BLaER1 treated with 17β-estradiol and CSF1 and Interleukin-3, amounts not matched to agents 10 nM and 100 nM (cell line): ENCODE measurements around the gene CR1L.
"Not testable (repeated sequence)": the region's sequence is repeated elsewhere in the genome, so short reads cannot be mapped to it uniquely, and the experiment has no call there.

Source experiments
- H3K27ac ChIP-seq, 11 experiments: shearing (Covaris generic); formaldehyde crosslinking; 2 replicates each; pipeline ENCODE4 v1.8.1; 2022
- H3K27me3 ChIP-seq, 11 experiments: shearing (Covaris generic); formaldehyde crosslinking; 2 replicates each; pipeline ENCODE4 v1.8.1; 2022
- H3K36me3 ChIP-seq, 11 experiments: shearing (Covaris generic); formaldehyde crosslinking; 2 replicates each; pipeline ENCODE4 v1.8.1; 2022
- H3K4me1 ChIP-seq, 10 experiments: shearing (Covaris generic); formaldehyde crosslinking; 2 replicates each; pipeline ENCODE4 v1.8.1; 2022
- H3K4me2 ChIP-seq, 11 experiments: shearing (Covaris generic); formaldehyde crosslinking; 2 replicates each; pipeline ENCODE4 v1.8.1; 2022
- H3K4me3 ChIP-seq, 10 experiments: shearing (Covaris generic); formaldehyde crosslinking; 2 replicates each; pipeline ENCODE4 v1.8.1; 2022
- H3K9ac ChIP-seq, 11 experiments: shearing (Covaris generic); formaldehyde crosslinking; 2 replicates each; pipeline ENCODE4 v1.8.1; 2022
- H3K9me3 ChIP-seq, 11 experiments: shearing (Covaris generic); formaldehyde crosslinking; replicated peaks in 1 of 11; 2 replicates each; pipeline ENCODE4 v1.8.1; 2022
- H4K20me1 ChIP-seq, 11 experiments: shearing (Covaris generic); formaldehyde crosslinking; 2 replicates each; pipeline ENCODE4 v1.8.1; 2022
- Cebpa-rat ChIP-seq, 11 experiments: shearing (Covaris generic); IDR thresholded peaks; 2 replicates each; pipeline ENCODE4 v1.8.1; 2022

Gene CR1L

DNA sequence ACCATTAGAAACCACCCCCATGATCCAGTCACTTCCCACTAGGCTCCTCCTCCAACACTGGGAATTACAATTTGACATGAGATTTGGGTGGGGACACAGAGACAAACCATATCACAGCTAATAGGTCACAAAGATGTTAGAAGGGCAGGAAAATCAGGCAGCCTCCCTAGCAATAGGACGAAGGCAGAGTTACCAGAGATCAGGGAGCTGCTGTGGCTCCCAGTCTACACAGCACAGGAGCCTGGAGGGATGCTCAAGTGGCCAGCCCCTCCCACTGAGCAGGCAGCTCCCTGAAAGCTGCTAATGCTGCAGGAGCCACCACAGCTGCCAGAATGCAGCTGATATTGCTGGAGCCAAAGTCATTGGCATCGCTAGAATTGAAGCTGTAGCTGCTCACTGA lies 51.0 kb downstream of the CR1L start:
- no peaks in the 10 kb centered on the region for H3K27me3 ChIP-seq
- H4K20me1 ChIP-seq: no peaks in the 10 kb centered on the region
- H3K9ac ChIP-seq: no peak overlapping the region
- peak overlapping the region in 4 of 11 experiments; percentile 29 to 69 (median 54); a peak in 4 of 22 replicates for H3K4me2 ChIP-seq
- peaks cover 0 to 32% (median 15%) of the 10 kb centered on the region in 10 experiments; a peak in 16 of 20 replicates for H3K4me1 ChIP-seq
- H3K4me3 ChIP-seq: no peak overlapping the region
- no peaks in the 10 kb centered on the region for H3K9me3 ChIP-seq
- TF ChIP-seq Cebpa-rat (IDR thresholded peaks at IDR 0.05): no peak
- no peak overlapping the region for H3K27ac ChIP-seq
- H3K36me3 ChIP-seq: no peaks in the 10 kb centered on the region

DNA sequence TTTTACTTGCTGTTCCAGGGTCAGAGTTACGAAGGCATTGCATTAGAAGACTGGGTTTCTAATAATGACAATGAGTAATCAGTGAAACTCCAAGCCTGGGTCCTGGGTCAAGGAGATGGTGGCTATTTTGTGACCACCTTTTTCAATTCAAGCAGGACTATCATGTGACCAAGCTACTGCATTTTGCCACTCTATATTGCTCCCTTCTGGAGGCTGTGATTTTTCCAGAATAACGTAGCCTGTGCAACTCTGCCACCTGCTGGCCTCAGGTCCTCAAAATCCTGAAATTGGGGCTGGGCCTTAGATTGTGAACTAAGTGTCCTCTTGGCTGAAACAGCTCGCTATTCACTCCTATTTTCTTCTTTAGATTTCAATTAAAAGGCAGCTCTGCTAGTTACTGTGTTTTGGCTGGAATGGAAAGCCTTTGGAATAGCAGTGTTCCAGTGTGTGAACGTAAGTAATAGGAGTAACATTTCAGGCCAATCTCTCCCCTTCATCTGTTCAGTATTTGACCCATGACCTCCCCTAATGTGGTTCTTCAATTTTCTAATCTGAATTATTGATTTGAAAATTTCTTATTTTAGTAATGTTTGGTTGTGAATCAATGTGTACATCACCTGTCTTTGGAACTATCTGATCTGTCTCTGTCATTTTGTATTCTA lies 54.0 kb downstream of the CR1L start:
- Histone ChIP-seq H3K4me1 (peaks cover 0 to 32% (median 15%) of the 10 kb centered on the region in 10 experiments; a peak in 16 of 20 replicates), H3K27ac (no peak overlapping the region), H3K4me2 (peak overlapping the region in 3 of 11 experiments; percentile 27 to 77 (median 28); a peak in 2 of 22 replicates), H3K9ac (no peak overlapping the region), H3K9me3 (no peaks in the 10 kb centered on the region), H3K27me3 (no peaks in the 10 kb centered on the region), H4K20me1 (no peaks in the 10 kb centered on the region), H3K36me3 (no peaks in the 10 kb centered on the region), H3K4me3 (no peak overlapping the region)
- TF ChIP-seq Cebpa-rat (IDR thresholded peaks at IDR 0.05): no peak

DNA sequence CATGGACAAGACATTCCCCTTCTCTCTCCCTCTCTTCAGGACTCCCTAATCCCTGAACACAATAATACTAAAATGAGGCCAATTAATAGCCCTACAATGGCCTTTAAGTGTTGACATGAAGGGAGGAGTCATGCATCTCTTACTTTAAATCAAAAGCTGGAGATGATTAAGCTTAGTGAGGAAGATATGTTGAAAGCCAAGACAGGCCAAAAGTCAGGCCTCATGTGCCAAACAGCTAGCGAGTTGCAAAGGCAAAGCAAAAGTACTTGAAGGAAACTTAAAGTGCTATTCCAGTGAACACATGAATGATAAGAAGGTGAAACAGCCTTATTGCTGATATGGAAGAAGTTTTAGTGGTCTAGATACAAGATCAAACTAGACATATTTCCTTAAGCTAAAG lies 57.4 kb downstream of the CR1L start:
- H3K27ac ChIP-seq: no peak overlapping the region
- no peak overlapping the region for H3K4me2 ChIP-seq
- no peaks in the 10 kb centered on the region for H3K27me3 ChIP-seq
- H3K9me3 ChIP-seq: no peaks in the 10 kb centered on the region
- H4K20me1 ChIP-seq: no peaks in the 10 kb centered on the region
- no peak for TF ChIP-seq Cebpa-rat (IDR thresholded peaks at IDR 0.05)
- peaks cover 3 to 17% (median 11%) of the 10 kb centered on the region in 10 experiments; a peak in 17 of 20 replicates for H3K4me1 ChIP-seq
- no peaks in the 10 kb centered on the region for H3K36me3 ChIP-seq
- no peak overlapping the region for H3K9ac ChIP-seq
- H3K4me3 ChIP-seq: no peak overlapping the region

DNA sequence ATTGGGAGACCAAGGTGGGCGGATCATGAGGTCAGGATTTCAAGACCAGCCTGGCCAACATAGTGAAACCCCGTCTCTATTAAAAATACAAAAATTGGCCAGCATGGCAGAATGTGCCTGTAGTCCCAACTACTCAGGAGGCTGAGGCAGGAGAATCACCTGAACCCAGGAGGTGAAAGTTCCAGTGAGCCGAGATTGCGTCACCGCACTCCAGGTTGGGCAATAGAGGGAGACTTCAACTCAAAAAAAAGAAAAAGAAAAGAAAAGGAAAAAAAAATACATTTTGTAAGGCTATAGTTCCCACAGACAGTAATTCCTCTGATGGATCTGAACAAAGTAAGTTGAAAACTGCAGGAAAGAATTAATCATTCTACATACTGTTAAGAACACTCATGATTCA lies 58.8 kb downstream of the CR1L start:
- Histone ChIP-seq H4K20me1 (no peaks in the 10 kb centered on the region), H3K27me3 (no peaks in the 10 kb centered on the region), H3K9me3 (no peaks in the 10 kb centered on the region), H3K4me1 (peaks cover 0 to 13% (median 11%) of the 10 kb centered on the region in 10 experiments; a peak in 15 of 20 replicates), H3K4me3 (no peak overlapping the region), H3K4me2 (no peak overlapping the region), H3K36me3 (no peaks in the 10 kb centered on the region), H3K27ac (no peak overlapping the region), H3K9ac (no peak overlapping the region)
- TF ChIP-seq Cebpa-rat (IDR thresholded peaks at IDR 0.05): peak in 3 of 11 experiments; percentile 44 to 60 (median 49); a peak in 2 of 22 replicates

DNA sequence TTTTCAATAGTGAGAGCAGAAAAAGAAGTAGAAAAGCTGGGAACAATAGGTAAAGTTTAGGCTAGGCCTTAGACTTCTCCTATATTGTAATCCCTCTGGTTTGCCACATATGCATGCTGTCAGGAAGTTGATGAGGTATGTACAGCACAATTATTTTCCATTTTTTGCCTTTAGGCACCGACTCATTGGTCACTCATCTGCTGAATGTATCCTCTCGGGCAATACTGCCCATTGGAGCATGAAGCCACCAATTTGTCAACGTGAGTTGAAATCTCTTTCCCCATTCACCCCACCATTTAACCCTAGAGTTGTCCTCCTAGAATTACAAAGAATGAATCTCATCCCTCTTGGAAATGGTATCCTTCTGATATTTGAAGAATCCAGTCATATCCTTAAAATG lies 63.1 kb downstream of the CR1L start:
- peaks cover 0 to 13% (median 10%) of the 10 kb centered on the region in 10 experiments; a peak in 14 of 20 replicates for H3K4me1 ChIP-seq
- peak overlapping the region in 8 of 11 experiments; percentile 13 to 47 (median 34); a peak in 11 of 22 replicates for H3K4me2 ChIP-seq

DNA sequence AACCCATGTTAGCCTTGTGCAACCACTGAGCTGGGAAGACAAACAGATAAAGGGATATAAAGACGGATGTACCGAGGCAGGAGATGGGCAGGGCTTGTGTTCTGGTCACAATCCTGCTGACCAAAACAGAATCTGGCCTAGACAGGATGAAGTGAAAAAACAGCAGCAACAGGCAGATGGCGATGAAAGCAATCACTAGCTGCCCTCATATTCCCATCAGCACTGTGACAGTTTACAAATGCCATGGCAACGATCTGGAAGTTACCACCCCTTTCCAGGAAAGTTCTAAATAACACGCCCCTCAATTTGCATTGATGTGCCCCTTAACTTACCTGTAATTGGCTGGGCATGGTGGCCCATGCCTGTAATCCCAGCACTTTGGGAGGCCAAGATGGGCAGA lies 66.4 kb downstream of the CR1L start:
- Histone ChIP-seq H3K27me3 (no peaks in the 10 kb centered on the region), H3K9me3 (peaks cover 9 to 18% (median 14%) of the 10 kb centered on the region in 11 experiments), H3K36me3 (no peaks in the 10 kb centered on the region), H3K4me1 (peaks cover 0 to 13% (median 10%) of the 10 kb centered on the region in 10 experiments; a peak in 14 of 20 replicates), H4K20me1 (no peaks in the 10 kb centered on the region), H3K27ac (no peak overlapping the region), H3K4me2 (no peak overlapping the region), H3K9ac (no peak overlapping the region), H3K4me3 (no peak overlapping the region)
- no peak for TF ChIP-seq Cebpa-rat (IDR thresholded peaks at IDR 0.05)

More for the DNA sequence above, 63.1 kb downstream of the CR1L start:
- H3K9ac ChIP-seq, H3K4me3 ChIP-seq, H3K27ac ChIP-seq, H4K20me1 ChIP-seq, H3K36me3 ChIP-seq, H3K27me3 ChIP-seq, H3K9me3 ChIP-seq: not testable (repeated sequence)

DNA sequence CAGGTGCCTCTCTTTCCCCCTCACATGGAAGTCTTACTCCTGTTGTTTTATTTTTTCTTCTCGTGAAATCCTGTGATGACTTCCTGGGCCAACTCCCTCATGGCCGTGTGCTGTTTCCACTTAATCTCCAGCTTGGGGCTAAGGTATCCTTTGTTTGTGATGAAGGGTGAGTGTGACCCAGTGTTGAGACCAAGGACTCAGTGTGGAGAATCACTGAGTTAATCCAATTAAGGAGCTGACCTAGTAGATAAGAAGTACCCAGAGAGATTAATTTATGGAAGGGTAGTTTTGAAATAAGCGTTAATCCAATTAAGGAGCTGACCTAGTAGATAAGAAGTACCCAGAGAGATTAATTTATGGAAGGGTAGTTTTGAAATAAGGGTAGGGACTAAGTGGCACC lies 67.8 kb downstream of the CR1L start:
- H3K27ac ChIP-seq, H3K4me3 ChIP-seq, H3K27me3 ChIP-seq, H3K4me1 ChIP-seq, H3K4me2 ChIP-seq, H3K9ac ChIP-seq, H3K36me3 ChIP-seq, H4K20me1 ChIP-seq: not testable (repeated sequence)
- H3K9me3 ChIP-seq: peaks cover 9 to 18% (median 14%) of the 10 kb centered on the region in 11 experiments

DNA sequence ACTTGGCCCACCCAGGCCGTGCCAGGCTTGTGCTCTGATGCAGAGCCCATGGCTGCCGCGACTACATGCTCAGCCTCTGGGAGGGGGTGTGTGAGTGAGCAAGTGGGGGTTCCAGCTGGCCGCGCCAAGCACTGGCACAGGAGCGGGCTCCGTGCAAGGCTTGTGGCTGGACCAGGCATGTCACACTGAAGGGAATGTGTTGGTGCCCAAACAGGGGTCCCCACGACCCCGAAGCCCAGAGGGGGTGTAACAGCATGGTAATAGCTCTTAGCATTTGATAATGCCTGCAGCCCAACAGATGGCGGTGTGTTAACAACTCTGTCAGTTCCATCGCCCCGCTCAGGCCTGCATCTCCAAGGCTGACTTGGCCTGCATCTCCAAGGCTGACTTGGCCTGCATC lies 68.6 kb downstream of the CR1L start:
- no peak overlapping the region for H3K27ac ChIP-seq
- no peaks in the 10 kb centered on the region for H3K4me1 ChIP-seq
- no peak overlapping the region for H3K9ac ChIP-seq
- H3K4me3 ChIP-seq: no peak overlapping the region; a peak in 1 of 20 replicates
- H4K20me1 ChIP-seq: no peaks in the 10 kb centered on the region
- H3K4me2 ChIP-seq: no peak overlapping the region
- no peaks in the 10 kb centered on the region for H3K27me3 ChIP-seq
- H3K9me3 ChIP-seq: peaks cover 9 to 18% (median 14%) of the 10 kb centered on the region in 11 experiments
- TF ChIP-seq Cebpa-rat (IDR thresholded peaks at IDR 0.05): no peak
- H3K36me3 ChIP-seq: no peaks in the 10 kb centered on the region

DNA sequence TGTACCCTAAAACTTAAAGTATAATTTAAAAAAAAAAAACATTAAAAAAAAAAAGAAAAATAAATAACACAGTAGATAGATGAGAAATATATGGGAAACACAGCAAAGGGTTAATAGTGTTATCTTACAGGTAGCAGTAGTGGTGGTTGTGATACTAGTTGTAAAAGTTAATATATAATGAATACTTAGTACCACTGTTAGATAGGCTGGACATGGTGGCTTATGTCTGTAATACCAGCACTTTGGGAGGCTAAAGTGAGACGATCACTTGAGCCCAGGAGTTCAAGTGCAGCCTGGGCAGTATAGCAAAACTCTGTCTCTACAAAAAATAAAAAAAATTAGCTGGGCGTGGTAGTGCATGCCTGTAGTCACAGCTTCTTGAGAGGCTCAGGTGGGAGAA lies 74.3 kb downstream of the CR1L start:
- no peaks in the 10 kb centered on the region for H3K27me3 ChIP-seq
- H3K4me3 ChIP-seq: no peak overlapping the region
- no peak overlapping the region for H3K4me2 ChIP-seq
- H3K4me1 ChIP-seq: no peaks in the 10 kb centered on the region
- peaks cover 0 to 9% (median 5%) of the 10 kb centered on the region in 11 experiments; a peak in 16 of 22 replicates for H3K9me3 ChIP-seq
- TF ChIP-seq Cebpa-rat (IDR thresholded peaks at IDR 0.05): no peak
- no peak overlapping the region for H3K9ac ChIP-seq
- no peaks in the 10 kb centered on the region for H4K20me1 ChIP-seq
- no peaks in the 10 kb centered on the region for H3K36me3 ChIP-seq
- no peak overlapping the region for H3K27ac ChIP-seq

DNA sequence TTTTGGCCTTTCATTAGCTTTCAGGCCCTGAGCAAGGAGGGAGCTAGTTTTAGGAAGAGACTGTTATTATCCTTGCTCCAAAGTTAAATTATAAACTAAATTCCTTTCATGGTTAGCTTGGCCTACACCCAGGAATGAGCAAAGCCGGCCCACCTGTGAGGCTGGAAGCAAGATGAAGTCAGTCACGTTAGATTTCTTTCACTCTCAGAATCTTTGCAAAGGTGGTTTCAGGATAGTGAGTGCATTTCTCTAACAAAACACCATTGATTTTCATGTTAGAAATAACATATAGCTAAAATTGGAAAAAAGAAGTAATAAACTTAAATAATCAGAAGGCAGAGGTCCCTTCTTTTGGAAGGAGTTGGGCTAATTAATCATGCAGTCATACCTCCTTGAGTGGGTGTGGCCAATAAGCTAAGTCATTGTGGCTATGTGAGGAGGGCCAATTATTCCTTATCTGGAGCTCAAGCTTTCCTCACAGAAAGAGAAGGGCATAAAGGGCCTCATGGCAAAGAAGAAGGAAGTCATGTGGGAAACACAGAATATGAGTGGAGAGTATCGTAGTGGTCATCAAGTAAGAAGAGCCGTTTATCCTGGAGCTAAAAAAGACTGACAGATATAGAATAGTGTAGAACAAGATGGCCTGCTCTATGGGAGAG lies 83.4 kb downstream of the CR1L start:
- H3K27me3 ChIP-seq, H3K27ac ChIP-seq, H3K36me3 ChIP-seq, H3K4me1 ChIP-seq, H3K9ac ChIP-seq, H4K20me1 ChIP-seq, H3K4me2 ChIP-seq, H3K4me3 ChIP-seq: not testable (repeated sequence)
- peaks cover 12 to 20% (median 15%) of the 10 kb centered on the region in 11 experiments; a peak in 20 of 22 replicates for H3K9me3 ChIP-seq

DNA sequence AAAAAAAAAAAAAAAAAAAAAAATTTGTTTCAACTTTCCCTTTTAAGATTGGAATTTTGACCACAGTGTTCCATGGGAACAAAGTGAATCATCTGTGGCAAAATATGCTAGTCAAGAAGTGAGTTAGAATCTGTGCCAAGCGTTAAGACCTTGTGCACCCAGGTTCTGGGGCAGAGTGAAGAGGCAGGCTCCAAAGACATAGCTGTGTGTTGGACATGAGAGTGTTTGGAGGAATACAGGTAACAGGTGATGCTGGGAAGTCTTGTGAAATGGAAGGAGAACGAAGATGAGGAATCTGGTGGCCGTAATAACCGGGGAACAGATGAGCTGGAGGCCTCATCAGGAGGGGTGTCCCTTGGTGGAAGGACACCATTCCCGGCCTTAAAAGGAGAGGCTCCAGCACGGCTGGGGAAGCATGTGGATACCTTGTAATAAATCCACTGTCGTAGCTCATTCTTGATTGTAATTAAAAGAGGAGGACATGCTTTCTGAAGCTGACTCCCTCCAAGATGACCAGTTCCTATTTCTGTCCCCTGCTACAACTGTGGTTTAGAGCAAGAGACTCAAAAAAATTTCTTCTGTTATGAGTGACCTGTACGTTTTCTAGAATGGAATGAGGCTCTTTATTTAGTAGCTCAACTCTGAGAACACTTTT lies 92.7 kb downstream of the CR1L start:
- H4K20me1 ChIP-seq, H3K27me3 ChIP-seq, H3K4me2 ChIP-seq, H3K4me3 ChIP-seq, H3K36me3 ChIP-seq, H3K9me3 ChIP-seq, H3K4me1 ChIP-seq, H3K27ac ChIP-seq, H3K9ac ChIP-seq: not testable (repeated sequence)

DNA sequence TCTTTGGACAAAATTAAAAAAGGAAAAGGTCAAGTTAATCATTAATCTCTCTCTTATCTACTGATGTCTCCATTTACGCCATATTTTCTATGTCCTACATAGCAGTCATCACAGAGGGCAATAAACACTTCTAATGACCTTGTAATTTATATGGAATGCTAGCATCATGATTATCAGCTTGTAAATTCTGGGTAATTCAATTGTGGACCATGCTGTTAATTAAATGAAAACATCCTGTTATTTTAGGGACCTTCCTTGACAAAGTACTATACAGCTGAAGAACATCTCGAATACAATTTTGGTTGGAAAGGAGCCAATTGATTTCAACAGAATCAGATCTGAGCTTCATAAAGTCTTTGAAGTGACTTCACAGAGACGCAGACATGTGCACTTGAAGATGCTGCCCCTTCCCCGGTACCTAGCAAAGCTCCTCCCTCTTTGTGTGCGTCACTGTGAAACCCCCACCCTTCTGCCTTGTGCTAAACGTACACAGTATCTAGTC lies 93.3 kb downstream of the CR1L start:
- H3K4me3 ChIP-seq, H3K36me3 ChIP-seq, H3K4me2 ChIP-seq, H3K27me3 ChIP-seq, H3K27ac ChIP-seq, H3K9ac ChIP-seq, H3K9me3 ChIP-seq, H4K20me1 ChIP-seq: not testable (repeated sequence)
- peaks cover 0 to 12% (median 0%) of the 10 kb centered on the region in 10 experiments; a peak in 6 of 20 replicates for H3K4me1 ChIP-seq
